Cardiac septum (tissue), 1 donor: ENCODE results near the gene GNA12. TPM values are rescaled to one million over a fixed set of nuclear protein-coding genes. Genes with fewer than 3 reads are reported as not detected.
A peak's percentile ranks its signal among the peaks of the same experiment; 100 is the strongest.
"Not testable (repeated sequence)": the region's sequence is repeated elsewhere in the genome, so short reads cannot be mapped to it uniquely, and the experiment has no call there.

Experiments used
- DNase-seq: peaks from one replicate; pipeline ENCODE4 v3.0.0-alpha.2; 2020; ENCODE audit warnings: low spot score
- intact Hi-C: fragments of 100-400 bp; cut with DNase I; formaldehyde crosslinking; loops from one replicate; pipeline ENCODE4 v1.14.0; 2022
- total RNA-seq: library from RNA; stranded (reverse); fragmentation: NEBNext Ultra II Directional; extraction: Animal tissue kit (Norgen Biotek cat#: 25700); gene quantifications from one replicate; pipeline ENCODE4 v1.2.1, GENCODE V29; 2021
- donor health status: DM: no; HTN: no; CAD: no.

Gene GNA12
- total RNA-seq, 1 donor from 2014 or later = 33.7 TPM

- peak; percentile 60 for DNase-seq
- intact Hi-C loops = no loop called here
Measured at GRCh38 chr7:2738766-2739549, 105.2 kb downstream of the GNA12 start.

GRCh38 chr7:2737771-2738540, 106.2 kb downstream of the GNA12 start:
- intact Hi-C loops = no loop called here
- DNase-seq = peak; percentile 77

- intact Hi-C loops, DNase-seq: not testable (repeated sequence)
Measured at GRCh38 chr7:2737005-2737743, 106.9 kb downstream of the GNA12 start.

DNA sequence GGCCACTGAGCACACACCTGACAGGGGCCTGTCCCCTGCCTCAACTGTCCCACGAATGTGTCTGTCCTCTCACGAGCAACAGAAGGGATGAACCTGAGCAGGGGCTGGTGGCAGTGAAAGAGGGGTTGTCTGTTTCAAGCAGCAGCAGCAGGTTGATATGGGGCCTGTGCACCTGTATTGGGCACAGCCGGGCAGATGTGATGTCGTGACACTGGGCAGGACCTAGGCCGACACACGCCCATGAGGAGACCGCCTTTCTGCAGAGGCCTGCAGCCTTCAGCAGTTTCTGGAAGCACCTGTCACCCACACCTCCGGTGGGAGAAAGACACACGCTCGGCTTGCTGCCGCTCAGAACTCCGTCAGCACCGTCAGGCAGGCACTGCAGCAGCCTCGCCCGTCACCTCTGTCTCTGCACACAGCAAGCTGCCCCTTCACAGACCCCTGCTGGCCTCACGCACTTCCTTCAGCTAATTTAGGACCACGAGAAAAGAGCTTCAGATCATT, 107.6 kb downstream of the GNA12 start:
- intact Hi-C loops = no loop called here
- DNase-seq = peak; percentile 70

GRCh38 chr7:2735744-2736143, 108.4 kb downstream of the GNA12 start:
- DNase-seq = peak; percentile 27
- intact Hi-C loops = no loop called here

DNA sequence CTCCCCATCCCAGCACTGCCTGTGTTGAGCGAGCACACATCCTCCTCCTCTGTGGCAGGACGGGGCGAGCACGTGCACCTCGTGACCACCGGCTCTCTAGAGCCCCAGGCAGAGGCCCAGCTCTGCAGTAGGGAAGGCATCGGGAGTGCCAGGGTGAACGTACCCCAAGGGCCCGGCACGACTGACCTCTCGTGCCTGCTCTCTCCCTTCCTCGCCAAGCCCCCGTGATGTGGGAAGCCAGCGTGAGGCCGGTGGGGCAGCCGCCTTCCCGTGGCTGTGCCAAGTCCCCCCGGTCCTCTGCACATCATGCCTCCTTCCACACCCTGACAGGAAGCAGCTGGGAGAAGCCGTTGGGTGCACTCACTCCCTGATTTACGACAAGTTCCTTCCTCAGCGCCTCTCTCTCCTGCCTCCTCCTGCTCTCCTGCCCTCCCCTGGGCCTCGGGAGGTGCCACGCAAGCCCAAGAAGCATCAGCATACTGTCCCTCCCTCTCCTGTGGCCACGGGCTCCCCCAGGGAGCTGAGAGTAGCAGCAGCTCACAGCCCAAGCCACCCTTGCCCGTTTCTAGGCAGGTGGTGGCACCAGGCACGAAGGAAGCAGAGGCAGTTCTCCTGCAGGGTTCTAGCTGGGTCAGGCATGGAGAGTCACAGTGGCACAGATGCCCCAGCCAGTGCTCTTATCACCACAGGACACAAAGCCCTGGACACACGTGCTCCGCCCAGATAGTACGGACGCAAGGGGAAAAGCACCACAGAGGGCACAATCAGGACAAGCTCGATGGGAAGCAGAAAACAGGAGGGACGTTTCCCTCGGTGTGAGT, 109.1 kb downstream of the GNA12 start:
- intact Hi-C loops = loop anchor here (5.0 kb wide), 1 partner anchor 62 kb away; no protein-coding TSS in a partner anchor
- peak; percentile 76 for DNase-seq

DNA sequence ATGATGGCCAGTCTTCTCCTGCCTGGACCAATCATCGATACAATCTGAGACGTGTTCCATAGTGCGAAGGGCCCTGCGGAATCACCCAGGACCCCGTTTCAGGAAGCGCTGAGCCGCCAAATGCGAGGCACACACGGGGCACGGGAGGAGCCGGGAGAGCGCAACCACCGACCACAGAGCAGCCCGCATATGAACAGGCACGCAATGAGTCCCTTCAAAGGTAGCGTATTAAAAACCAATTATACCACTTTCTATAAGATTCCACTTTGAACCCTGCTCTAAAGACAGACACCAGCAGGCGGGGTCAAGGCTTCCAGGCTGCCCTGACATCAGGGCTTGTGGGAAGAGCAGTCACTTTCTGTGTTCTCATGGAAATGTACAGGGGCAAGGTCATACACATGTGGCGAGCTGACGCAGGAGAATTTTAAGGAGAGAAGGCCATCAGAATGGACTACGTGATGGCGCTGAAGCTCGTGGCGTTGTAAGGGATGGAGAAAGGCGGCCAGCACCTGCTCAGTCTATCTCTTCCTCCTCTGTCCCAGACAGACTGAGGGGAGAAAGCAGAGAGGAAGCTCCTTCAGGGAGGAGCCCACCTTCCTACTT, 109.9 kb downstream of the GNA12 start:
- peak; percentile 73 for DNase-seq
- intact Hi-C loops = loop anchor here (5.0 kb wide), 1 partner anchor 63 kb away; no protein-coding TSS in a partner anchor

DNA sequence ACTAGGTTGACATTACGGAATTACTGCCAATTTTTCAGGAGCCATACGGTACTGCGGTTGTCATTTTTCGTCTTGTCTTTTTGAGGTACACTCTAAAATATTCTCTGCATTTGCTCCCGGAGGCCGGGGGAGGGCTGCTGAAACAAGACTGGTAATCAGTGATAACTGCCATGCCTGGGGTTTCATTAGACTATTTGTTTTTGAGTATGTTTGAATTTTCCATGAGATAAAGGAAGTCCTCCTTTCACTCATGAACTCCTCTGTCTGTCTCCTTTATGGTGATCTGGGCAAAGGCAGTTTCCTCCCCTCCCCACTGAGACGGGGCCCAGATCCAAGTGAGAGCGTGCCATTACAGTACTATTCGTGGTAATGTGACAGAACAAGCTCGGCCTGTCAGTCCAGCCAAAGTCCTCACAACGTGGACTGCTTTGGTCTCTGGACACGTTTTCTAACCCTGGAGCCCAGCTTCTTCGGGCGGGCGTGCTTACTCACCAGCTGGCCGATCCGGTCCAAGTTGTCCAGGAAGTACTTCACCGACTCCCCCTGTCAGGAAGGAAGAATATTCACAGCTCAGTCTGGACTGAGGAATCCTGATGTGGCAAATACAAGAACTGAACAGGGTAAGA, 111.0 kb downstream of the GNA12 start:
- intact Hi-C loops = loop anchor here (2.0 to 5.0 kb wide), 2 partner anchors 26 to 64 kb away; no protein-coding TSS in a partner anchor
- peak; percentile 86 for DNase-seq

DNA sequence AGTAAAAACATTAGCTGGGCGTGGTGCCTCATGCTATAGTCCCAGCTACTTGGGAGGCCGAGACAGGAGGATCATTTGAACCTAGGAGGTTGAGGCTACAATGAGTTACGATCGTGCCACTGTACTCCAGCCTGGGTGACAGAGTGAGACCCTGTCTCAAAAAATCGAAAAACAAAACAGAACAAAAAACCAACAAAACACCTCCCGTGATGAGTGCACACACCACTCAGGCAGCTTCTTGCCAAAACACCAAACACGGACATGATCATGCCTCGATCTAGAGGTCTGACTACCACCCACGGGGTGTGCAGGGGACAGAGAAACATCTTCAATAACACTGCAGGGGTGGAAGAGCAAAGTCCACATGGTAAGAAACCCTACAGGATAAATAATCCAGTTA, 111.7 kb downstream of the GNA12 start:
- intact Hi-C loops = loop anchor here (2.0 to 5.0 kb wide), 2 partner anchors 26 to 65 kb away; no protein-coding TSS in a partner anchor
- DNase-seq = peak; percentile 58

- intact Hi-C loops = loop anchor here (5.0 kb wide), 1 partner anchor 66 kb away; no protein-coding TSS in a partner anchor
Measured at GRCh38 chr7:2730846-2731770, 113.0 kb downstream of the GNA12 start.

DNA sequence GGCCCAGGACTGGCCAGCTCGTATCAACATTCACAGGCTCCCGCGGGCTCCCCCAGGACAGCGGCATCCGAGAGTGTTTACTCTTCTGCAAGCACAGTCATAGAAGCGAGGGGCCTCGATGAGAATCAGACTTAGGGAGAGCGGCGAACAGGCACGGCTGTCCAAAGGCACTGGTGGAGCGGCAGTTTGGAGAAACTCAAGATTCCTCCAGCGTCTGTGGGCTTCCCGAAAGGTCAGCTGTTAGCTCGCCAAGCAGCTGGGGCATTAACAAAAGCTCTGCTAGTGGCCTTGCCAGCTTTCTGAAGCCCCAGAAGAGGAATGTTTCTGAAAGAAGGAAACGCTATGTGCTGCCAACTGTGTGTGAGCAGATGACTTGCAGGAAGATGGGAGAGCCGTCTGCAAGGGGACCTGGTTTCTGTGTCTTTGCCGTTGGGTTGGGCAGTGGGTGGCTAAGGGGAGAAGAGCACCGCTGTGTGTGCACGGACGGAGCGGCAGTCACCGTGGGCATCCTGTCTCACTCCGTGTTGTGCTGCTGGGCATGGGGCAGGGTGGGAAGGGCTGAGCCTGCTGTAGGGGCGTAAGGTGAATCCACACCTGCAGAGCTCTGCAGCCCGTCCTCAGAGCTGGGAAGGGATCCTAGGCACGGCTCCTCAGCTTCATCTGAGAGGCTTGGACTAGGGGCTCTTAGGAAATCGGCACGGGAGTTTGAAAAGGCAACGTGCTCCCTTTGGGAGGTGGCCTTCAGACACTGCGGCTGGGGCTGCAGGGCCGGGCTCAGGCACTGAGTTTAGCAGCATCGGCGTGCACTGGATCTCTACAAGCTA, 114.0 kb downstream of the GNA12 start:
- peak; percentile 74 for DNase-seq
- intact Hi-C loops = loop anchor here (5.0 kb wide), 1 partner anchor 67 kb away; no protein-coding TSS in a partner anchor

More at GRCh38 chr7:2730846-2731770, 113.0 kb downstream of the GNA12 start:
- DNase-seq = peak; percentile 56

DNA sequence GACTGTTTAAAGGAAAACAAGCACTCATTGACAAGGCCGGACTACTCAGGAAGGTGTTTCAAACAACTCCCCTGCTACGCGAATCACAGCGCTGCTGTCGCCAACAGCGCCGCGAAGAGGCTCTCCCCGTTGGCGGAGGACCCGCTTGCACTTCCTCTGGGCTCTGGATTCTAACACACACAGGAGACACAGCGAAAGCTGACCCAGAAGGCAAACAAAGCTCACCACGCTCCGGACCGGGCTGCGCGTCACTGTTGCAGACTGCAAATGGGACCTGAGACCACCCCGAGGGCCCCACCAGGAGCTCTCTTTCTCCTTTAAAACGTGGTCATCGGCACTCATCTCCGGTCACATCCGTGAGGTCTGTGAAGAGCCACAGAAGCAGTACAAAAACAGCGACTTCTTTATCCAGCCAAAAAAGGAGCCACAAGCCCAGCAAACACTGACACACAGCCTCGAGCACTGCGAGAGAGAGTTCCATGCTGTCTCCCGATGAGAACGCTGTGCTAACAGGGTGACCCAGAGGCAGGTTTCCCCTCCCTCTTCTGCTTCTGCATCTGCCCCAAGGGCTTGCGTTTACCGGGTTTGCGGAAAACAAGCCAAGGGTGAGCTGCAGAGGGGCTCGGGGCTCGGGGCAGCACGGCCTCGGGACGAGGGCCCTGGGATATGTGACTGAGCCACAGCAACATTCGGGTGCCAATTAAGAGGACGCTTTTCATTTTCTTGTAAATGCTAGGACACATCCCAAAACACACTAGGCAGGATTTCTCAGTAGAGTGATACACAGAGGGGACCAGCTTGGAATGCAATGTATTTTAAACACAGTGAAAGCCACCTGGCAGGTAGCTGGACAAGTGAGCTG, 114.8 kb downstream of the GNA12 start:
- intact Hi-C loops = no loop called here
- peak; percentile 72 for DNase-seq

DNA sequence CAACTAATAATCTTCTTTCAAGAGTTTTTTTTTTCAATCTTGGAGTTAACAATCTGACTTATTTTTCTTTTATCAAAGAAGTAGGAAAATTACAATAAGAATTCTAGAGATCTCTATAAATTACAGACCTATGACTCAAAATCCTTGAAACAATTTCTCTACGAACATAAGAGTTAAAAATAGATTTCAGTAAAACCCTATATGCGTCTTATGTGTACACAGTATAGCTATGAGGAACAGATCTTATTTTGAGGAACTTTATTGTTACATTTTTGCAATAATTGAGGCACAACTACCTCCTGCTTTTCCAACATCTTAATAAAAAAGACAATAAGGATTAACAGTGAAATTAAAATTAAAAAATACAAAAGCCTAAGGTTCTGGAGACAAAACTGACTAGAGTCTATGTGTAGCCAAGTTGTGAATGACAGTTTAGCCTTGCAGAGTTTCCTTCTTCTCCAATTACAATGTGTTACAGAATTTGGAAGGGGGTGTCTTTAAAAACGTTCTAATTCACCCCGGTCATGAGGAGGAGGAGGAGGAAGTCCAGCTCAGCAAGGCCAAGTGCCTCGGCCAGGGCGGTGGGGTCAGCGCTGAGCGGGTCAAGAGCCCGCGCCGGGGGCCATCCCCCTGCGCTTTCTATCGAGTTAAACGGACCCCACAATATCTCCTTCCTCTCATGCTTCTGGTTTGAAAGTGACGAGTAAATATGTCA, 115.6 kb downstream of the GNA12 start:
- intact Hi-C loops = no loop called here
- peak; percentile 59 for DNase-seq

DNA sequence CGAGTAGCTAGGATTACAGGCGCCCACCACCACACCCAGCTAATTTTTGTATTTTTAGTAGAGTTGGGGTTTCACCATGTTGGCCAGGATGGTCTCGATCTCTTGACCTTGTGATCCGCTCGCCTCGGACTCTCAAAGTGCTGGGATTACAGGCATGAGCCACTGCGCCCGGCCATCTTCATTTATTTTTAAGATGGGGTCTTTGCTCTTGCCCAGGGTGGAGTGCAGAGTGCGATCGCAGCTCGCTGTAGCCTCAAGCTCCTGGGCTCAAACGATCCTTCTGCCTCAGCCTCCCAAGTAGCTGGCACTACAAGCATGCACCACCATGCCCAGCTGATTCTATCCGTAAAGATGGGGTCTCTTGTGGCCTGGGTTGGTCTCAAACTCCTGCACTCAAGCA, 116.9 kb downstream of the GNA12 start:
- intact Hi-C loops = not testable (repeated sequence)
- peak; percentile 26 for DNase-seq
